Measurements from ENCODE around the gene HECTD4. TPM values are rescaled to one million over a fixed set of nuclear protein-coding genes. Genes with fewer than 3 reads are reported as not detected.
"Not testable (repeated sequence)": the region's sequence is repeated elsewhere in the genome, so short reads cannot be mapped to it uniquely, and the experiment has no call there.

HECTD4 gene
- total and polyA plus RNA-seq, 5 donors, result 11.1 to 26.6 (median 25.4) TPM

DNA sequence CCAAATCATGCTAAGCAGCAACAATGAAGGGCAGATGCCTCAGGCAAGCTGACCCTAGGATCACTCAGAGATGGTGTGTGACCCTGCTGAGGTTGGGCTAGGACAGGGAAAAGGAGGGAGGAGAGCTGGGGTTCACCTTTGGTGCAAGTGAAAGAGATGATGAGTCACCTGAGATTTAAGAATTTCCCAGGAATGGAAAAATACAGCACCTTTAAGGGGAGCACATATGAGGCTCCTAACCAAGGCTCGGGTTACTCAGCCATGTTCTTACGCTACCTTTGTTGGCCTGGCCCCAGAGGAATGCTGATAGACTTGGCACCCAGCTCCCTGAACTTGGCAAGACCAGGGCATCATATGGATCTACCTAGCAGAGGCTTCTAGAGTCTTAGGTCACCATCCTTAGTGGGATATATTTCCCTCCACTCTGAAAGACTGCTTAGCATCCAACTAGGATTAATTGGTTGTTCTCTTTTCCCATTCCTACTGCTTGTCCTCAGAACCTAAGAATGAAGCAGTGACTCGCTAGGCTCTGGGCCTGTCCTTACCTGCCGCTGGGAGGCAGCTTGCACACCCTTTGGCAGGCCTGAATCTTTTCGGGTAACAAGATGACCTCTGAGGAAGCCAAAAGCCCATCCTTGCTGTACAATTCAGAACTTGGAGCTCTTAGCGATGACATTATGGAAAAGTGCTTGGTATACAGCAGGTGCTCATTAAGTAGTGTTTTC, 269.7 kb downstream of the HECTD4 start:
- no peaks in the 10 kb centered on the region for H3K27me3 ChIP-seq (ENCODE audit: control insufficient read depth, insufficient read depth)
- no peak overlapping the region for H3K4me3 ChIP-seq (ENCODE audit: low read length)
- H3K9me3 ChIP-seq (ENCODE audit: control insufficient read depth, low read length), result no peaks in the 10 kb centered on the region
- peaks cover 4% of the 10 kb centered on the region for H3K4me1 ChIP-seq (ENCODE audit: control insufficient read depth, insufficient read depth, low read length)
- no peak overlapping the region for H3K27ac ChIP-seq (ENCODE audit: low read length)
- intact Hi-C loops (cut with DNase I), result no loop called here
- DNase-seq (no peak), ATAC-seq (no peak)
- 93% methylated on average over 6 of the region's 6 CpGs for WGBS

DNA sequence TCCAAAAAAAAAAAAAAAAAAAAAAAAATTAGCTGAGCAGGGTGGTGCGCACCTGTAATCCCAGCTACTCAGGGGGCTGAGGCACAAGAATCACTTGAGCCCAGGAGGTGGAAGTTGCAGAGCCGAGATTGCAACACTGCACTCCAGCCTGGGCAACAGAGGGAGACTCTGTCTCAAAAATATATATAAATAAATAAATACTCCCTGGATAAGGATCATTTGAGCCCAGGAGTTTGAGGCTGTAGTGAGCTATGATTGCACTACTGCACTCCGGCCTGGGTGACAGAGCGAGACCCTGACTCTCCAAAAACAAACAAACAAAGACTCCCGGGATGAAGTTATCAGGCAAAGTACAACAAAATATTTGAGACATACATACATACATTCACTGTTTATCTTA, 270.3 kb downstream of the HECTD4 start:
- peaks cover 6% of the 10 kb centered on the region for H3K4me1 ChIP-seq (ENCODE audit: control insufficient read depth, insufficient read depth, low read length)
- intact Hi-C loops (cut with DNase I), result no loop called here
- 81% methylated on average over 5 of the region's 5 CpGs for WGBS

DNA sequence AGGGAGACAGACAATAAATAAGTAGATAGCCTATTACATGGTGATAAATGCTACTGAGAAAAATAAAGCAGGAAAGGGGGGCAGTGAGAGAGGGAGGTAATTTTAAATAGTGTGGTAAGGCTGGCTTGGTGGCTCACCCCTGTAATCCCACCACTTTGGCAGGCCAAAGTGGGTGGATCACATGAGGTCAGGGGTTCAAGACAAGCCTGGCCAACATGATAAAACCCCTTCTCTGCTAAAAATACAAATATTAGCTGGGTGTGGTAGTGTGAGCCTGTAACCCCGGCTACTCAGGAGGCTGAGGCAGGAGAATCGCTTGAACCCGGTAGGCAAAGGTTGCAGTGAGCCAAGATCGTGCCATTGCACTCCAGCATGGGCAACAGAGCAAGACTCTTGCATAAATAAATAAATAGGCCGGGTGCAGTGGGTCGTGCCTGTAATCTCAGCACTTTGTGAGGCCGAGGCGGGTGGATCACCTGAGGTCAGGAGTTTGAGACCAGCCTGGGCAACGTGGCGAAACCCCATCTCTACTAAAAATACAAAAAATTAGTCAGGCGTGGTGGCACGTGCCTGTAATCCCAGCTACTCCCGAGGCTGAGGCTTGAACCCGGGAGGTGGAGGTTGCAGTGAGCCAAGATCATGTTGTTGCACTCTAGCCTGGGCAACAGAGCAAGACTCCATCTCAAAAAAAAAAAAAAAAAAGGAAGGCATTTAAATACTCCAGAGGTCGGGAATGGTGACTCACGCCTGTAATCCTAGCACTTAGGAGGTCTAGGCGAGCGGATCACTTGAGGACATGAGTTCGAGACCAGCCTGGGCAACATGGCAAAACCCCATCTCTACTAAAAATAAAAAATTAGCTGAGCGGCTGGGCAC, 271.2 kb downstream of the HECTD4 start:
- ATAC-seq; H3K4me1 ChIP-seq (ENCODE audit: control insufficient read depth, insufficient read depth, low read length); H3K9me3 ChIP-seq (ENCODE audit: control insufficient read depth, low read length); H3K27ac ChIP-seq (ENCODE audit: low read length); intact Hi-C loops (cut with DNase I); H3K4me3 ChIP-seq (ENCODE audit: low read length); DNase-seq; H3K27me3 ChIP-seq (ENCODE audit: control insufficient read depth, insufficient read depth): not testable (repeated sequence)
- 89% methylated on average over 20 of the region's 20 CpGs for WGBS

More for the DNA sequence above, 270.3 kb downstream of the HECTD4 start:
- no peak for DNase-seq
- H3K4me3 ChIP-seq (ENCODE audit: low read length), result no peak overlapping the region
- H3K27me3 ChIP-seq (ENCODE audit: control insufficient read depth, insufficient read depth), result no peaks in the 10 kb centered on the region
- no peak overlapping the region for H3K27ac ChIP-seq (ENCODE audit: low read length)
- ATAC-seq, result no peak
- H3K9me3 ChIP-seq (ENCODE audit: control insufficient read depth, low read length), result no peaks in the 10 kb centered on the region

Small RNA genes within 50 kb of the gene (microRNA-seq; reads per million reads assigned to microRNA genes)
- 0 reads per million in 2 donors for gene MIR6861

Other genes with a start within 250 kb of the HECTD4 start
- 100 to 1,000 TPM; 628 to 794 (median 683) TPM for gene RPL6, start 27.2 kb upstream of the HECTD4 start, total RNA-seq
- 1,137 TPM for gene RPL6, start 27.2 kb upstream of the HECTD4 start, polyA plus RNA-seq
- gene PTPN11, start 36.5 kb upstream of the HECTD4 start, total RNA-seq, result 100 to 1,000 TPM in 1 of 4 donors, 10 to 100 TPM in 3; 94.4 to 120 (median 99.1) TPM
- gene PTPN11, start 36.5 kb upstream of the HECTD4 start, polyA plus RNA-seq, result 31.2 TPM